PC-3 (cell line): ENCODE results near the gene PREX1. TPM values are rescaled to one million over a fixed set of nuclear protein-coding genes. Genes with fewer than 3 reads are reported as not detected.

Experiments
- ATAC-seq: fragments of 200-7000 bp; cut with Tn5 transposase; 2 replicates; pipeline ENCODE4 v1.9.1; 2020; ENCODE audit warnings: mild to moderate bottlenecking, moderate library complexity
- BruUV-seq: library from RNA; stranded (reverse); fragments of 400-500 nt; replicated peaks from 2 replicates; lab custom pipeline; 2021; lab: Mats Ljungman, UMichigan
- CTCF ChIA-PET: fragments of 300-600 bp; sonication (Branson Sonifier 250); formaldehyde crosslinking; loops from one replicate; lab custom pipeline; 2022; ENCODE audit warnings: antibody characterized with exemption; lab: Charles Lee
- POLR2A ChIA-PET: fragments of 300-600 bp; sonication (Branson Sonifier 250); formaldehyde crosslinking; loops from one replicate; lab custom pipeline; 2022; ENCODE audit warnings: antibody characterized with exemption; ENCODE audit not compliant: unreplicated experiment; lab: Charles Lee
- DNase-seq: peaks from one replicate; pipeline ENCODE4 v3.0.0-alpha.2; 2015
- H2AFZ ChIP-seq: fragments of 300-600 bp; sonication (generic); 2 replicates; pipeline ENCODE4 v1.6.0; 2016; ENCODE audit warnings: antibody characterized with exemption, low read length
- H3F3A ChIP-seq: fragments of 300-600 bp; sonication (generic); one replicate; pipeline ENCODE4 v1.6.0; 2017; ENCODE audit warnings: antibody characterized with exemption, low read length, control low read depth, mild to moderate bottlenecking; ENCODE audit not compliant: unreplicated experiment
- H3K27ac ChIP-seq: fragments of 300-600 bp; sonication (generic); 2 replicates; pipeline ENCODE4 v1.5.1; 2016; ENCODE audit warnings: mild to moderate bottlenecking, low read length
- H3K27me3 ChIP-seq: fragments of 300-600 bp; sonication (generic); 2 replicates; pipeline ENCODE4 v1.6.1; 2016; ENCODE audit warnings: low read length, mixed read lengths
- H3K36me3 ChIP-seq: fragments of 300-600 bp; sonication (generic); 2 replicates; pipeline ENCODE4 v1.6.1; 2016; ENCODE audit warnings: low read depth, mixed run types, low read length, mixed read lengths
- H3K4me1 ChIP-seq: fragments of 300-600 bp; sonication (generic); 2 replicates; pipeline ENCODE4 v1.5.1; 2016; ENCODE audit warnings: low read length; ENCODE audit not compliant: insufficient read depth
- H3K4me2 ChIP-seq: fragments of 300-600 bp; sonication (generic); 2 replicates; pipeline ENCODE4 v1.6.0; 2016; ENCODE audit warnings: low read length
- H3K4me3 ChIP-seq: fragments of 300-600 bp; sonication (generic); 2 replicates; pipeline ENCODE4 v1.5.1; 2016; ENCODE audit warnings: mild to moderate bottlenecking, low read length, mixed read lengths
- H3K79me2 ChIP-seq: fragments of 300-600 bp; sonication (generic); 2 replicates; pipeline ENCODE4 v1.6.1; 2017; ENCODE audit warnings: low read length, mixed read lengths
- H3K9ac ChIP-seq: fragments of 300-600 bp; sonication (generic); 2 replicates; pipeline ENCODE4 v1.6.0; 2016; ENCODE audit warnings: mild to moderate bottlenecking, low read length
- H3K9me2 ChIP-seq: fragments of 300-600 bp; sonication (generic); replicated peaks from 2 replicates; pipeline ENCODE4 v1.6.1; 2016; ENCODE audit warnings: mixed run types, low read length, mixed read lengths
- H3K9me3 ChIP-seq: fragments of 300-600 bp; sonication (generic); 2 replicates; pipeline ENCODE4 v1.6.1; 2016; ENCODE audit warnings: low read length, mixed read lengths
- H4K20me1 ChIP-seq: fragments of 300-600 bp; sonication (generic); 2 replicates; pipeline ENCODE4 v1.6.1; 2016; ENCODE audit warnings: low read length, mixed read lengths
- EZH2 ChIP-seq: fragments of 300-600 bp; sonication (generic); IDR thresholded peaks from one replicate; pipeline ENCODE4 v1.6.1; 2017; ENCODE audit warnings: antibody characterized with exemption, mild to moderate bottlenecking, low read length; ENCODE audit not compliant: unreplicated experiment
- EZH2phosphoT487 ChIP-seq: fragments of 300-600 bp; sonication (generic); IDR thresholded peaks from 2 replicates; pipeline ENCODE4 v1.6.1; 2018; ENCODE audit warnings: mild to moderate bottlenecking, antibody characterized with exemption, low read length, borderline replicate concordance
- intact Hi-C: fragments of 100-400 bp; cut with micrococcal nuclease; formaldehyde crosslinking; loops from 2 replicates; pipeline ENCODE4 v1.9.0; 2023
- total RNA-seq: library from RNA; depleted of rRNA; stranded (reverse); fragments of >200 nt; gene quantifications from 2 replicates; pipeline ENCODE4 v1.2.3, GENCODE V29; 2014
- TF ChIP-seq, protein P1 (sequence below): fragments of 300-600 bp; sonication (generic); conservative IDR thresholded peaks from 2 replicates; pipeline ENCODE4 v1.5.1; 2017; ENCODE audit warnings: antibody characterized with exemption, low read depth, mild to moderate bottlenecking, low read length

Gene PREX1
- total RNA-seq, 1 experiment from 2014 or later = 22.1 TPM

DNA sequence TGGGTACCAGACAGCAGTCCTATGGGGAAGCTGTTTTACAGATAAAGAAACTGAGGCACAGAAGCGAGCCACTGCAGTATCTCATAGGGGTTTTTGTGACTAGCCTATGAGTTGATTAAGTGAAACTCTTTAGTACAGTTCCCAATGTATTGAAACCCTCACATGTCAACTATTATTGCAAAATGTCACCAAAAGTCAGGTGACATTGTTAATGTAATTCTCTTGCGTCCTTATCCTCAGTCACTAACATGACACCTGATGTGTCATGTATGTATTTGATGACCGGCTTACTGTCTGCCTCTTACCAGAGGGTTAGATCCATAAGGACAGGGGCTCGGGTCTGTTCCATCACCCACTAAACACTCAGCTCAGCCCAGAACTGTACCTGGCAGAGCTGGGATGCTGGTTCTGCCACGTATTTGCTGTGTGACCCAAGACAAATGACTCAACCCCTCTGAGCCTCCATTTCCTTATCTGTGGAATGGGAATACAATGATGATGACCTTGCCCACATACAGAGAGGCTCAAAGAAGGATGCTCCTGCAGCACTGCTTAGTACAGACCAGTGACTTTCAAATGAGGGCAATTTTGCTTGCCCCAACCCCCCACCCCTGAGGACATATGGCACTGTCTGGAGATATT lies 32.9 kb downstream of the PREX1 start:
- H3K4me3 ChIP-seq = no peak overlapping the region
- H3K27me3 ChIP-seq = no peaks in the 10 kb centered on the region
- H3K4me2 ChIP-seq = no peak overlapping the region
- CTCF ChIA-PET = no interaction called here
- peaks cover 12% of the 10 kb centered on the region for H3K4me1 ChIP-seq
- H2AFZ ChIP-seq = no peak overlapping the region
- ATAC-seq (no peak), DNase-seq (no peak)
- H3K27ac ChIP-seq = no peak overlapping the region
- POLR2A ChIA-PET = no interaction called here
- intact Hi-C loops = loop anchor here (10.0 kb wide), 1 partner anchor 140 kb away; no protein-coding TSS in a partner anchor
- TF ChIP-seq EZH2phosphoT487 (no peak), EZH2 (no peak)
- TF ChIP-seq, protein P1, sequence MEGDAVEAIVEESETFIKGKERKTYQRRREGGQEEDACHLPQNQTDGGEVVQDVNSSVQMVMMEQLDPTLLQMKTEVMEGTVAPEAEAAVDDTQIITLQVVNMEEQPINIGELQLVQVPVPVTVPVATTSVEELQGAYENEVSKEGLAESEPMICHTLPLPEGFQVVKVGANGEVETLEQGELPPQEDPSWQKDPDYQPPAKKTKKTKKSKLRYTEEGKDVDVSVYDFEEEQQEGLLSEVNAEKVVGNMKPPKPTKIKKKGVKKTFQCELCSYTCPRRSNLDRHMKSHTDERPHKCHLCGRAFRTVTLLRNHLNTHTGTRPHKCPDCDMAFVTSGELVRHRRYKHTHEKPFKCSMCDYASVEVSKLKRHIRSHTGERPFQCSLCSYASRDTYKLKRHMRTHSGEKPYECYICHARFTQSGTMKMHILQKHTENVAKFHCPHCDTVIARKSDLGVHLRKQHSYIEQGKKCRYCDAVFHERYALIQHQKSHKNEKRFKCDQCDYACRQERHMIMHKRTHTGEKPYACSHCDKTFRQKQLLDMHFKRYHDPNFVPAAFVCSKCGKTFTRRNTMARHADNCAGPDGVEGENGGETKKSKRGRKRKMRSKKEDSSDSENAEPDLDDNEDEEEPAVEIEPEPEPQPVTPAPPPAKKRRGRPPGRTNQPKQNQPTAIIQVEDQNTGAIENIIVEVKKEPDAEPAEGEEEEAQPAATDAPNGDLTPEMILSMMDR = no peak
- no peak overlapping the region for H3K9ac ChIP-seq
- no peaks in the 10 kb centered on the region for H3K9me3 ChIP-seq
- no peaks in the 10 kb centered on the region for H3F3A ChIP-seq
- no peaks in the 10 kb centered on the region for H3K36me3 ChIP-seq
- no peaks in the 10 kb centered on the region for H4K20me1 ChIP-seq
- no peaks in the 10 kb centered on the region for H3K9me2 ChIP-seq
- H3K79me2 ChIP-seq = no peaks in the 10 kb centered on the region
- no TSS peak for BruUV-seq

DNA sequence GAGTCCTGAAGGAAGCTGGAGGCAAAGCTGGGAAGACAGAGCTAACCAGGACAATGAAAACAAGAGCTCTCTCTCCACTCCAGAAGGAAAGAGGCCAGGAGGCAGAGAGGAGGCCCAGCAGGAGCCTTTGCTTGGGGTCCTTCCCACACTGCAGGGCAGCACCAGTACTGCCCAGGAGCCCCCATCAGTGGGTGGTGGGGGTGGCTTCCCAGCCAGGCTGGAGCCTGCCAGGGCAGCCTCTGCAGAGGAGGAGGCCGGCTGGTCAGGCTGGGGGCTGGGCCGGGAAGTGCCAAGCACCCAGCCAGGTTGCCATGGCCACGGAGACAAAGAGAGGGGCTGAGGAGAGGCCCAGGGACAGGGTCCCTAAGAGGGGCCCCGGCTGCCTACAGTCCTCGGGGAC lies 33.4 kb downstream of the PREX1 start:
- TF ChIP-seq, protein P1 = no peak
- TF ChIP-seq EZH2phosphoT487 (no peak), EZH2 (no peak)
- CTCF ChIA-PET = no interaction called here
- H3K4me3 ChIP-seq = no peak overlapping the region
- H2AFZ ChIP-seq = no peak overlapping the region
- POLR2A ChIA-PET = interaction anchor here (0.6 kb wide), 1 partner anchor 76 kb away, joined by 11 read pairs; no protein-coding TSS in a partner anchor
- BruUV-seq = no TSS peak
- H3K9me3 ChIP-seq = no peaks in the 10 kb centered on the region
- H3K4me2 ChIP-seq = no peak overlapping the region
- intact Hi-C loops = loop anchor here (10.0 kb wide), 1 partner anchor 140 kb away; no protein-coding TSS in a partner anchor
- H3K27me3 ChIP-seq = no peaks in the 10 kb centered on the region
- no peak overlapping the region for H3K9ac ChIP-seq
- H3K79me2 ChIP-seq = no peaks in the 10 kb centered on the region
- no peaks in the 10 kb centered on the region for H3F3A ChIP-seq
- no peak overlapping the region for H3K27ac ChIP-seq
- H4K20me1 ChIP-seq = no peaks in the 10 kb centered on the region
- peaks cover 12% of the 10 kb centered on the region for H3K4me1 ChIP-seq
- ATAC-seq (no peak), DNase-seq (no peak)
- no peaks in the 10 kb centered on the region for H3K9me2 ChIP-seq
- H3K36me3 ChIP-seq = no peaks in the 10 kb centered on the region

DNA sequence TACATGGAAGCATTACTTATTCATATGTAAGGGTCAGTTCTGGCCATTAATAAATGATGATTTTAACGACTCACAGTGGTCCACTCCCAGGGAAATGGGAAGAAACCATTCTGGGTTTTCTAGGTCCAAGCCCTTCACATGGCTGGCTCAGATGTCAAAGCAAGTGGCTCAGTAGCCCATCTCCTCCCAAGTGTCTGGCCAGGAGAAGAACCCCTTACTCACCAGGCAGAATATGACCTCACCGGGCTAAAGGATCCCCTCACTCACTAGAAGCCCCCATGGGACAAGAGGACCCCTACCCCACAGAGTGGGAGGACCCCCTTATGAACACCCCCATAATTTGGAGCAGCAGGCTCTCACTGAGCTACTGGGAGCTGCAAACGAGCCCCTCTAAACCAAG lies 34.0 kb downstream of the PREX1 start:
- Histone ChIP-seq H3K4me1 (peaks cover 12% of the 10 kb centered on the region), H3K27ac (no peak overlapping the region), H2AFZ (no peak overlapping the region), H4K20me1 (no peaks in the 10 kb centered on the region), H3K36me3 (no peaks in the 10 kb centered on the region), H3K9me2 (no peaks in the 10 kb centered on the region), H3K27me3 (no peaks in the 10 kb centered on the region), H3K4me2 (no peak overlapping the region), H3K4me3 (no peak overlapping the region), H3K79me2 (no peaks in the 10 kb centered on the region), H3K9me3 (no peaks in the 10 kb centered on the region), H3K9ac (no peak overlapping the region), H3F3A (no peaks in the 10 kb centered on the region)
- ChIA-PET POLR2A (interaction anchor here (0.6 kb wide), 1 partner anchor 76 kb away, joined by 11 read pairs; no protein-coding TSS in a partner anchor), CTCF (no interaction called here)
- TF ChIP-seq, protein P1 = no peak
- TF ChIP-seq EZH2 (no peak), EZH2phosphoT487 (no peak)
- BruUV-seq = no TSS peak
- intact Hi-C loops = loop anchor here (10.0 kb wide), 1 partner anchor 139 kb away; no protein-coding TSS in a partner anchor
- ATAC-seq = no peak
- no peak for DNase-seq
